Hematopoietic multipotent progenitor cell (in vitro differentiated cells): Measurements from ENCODE around the gene PARP15. TPM values are rescaled to one million over a fixed set of nuclear protein-coding genes. Genes with fewer than 3 reads are reported as not detected.

ENCODE experiments used
- DNase-seq, 3 donors: peaks; one replicate each; pipeline ENCODE4 v3.0.0-alpha.2; 2011 to 2015; ENCODE audit warnings: low read depth in 2 of 3, low spot score in 2 of 3
- total RNA-seq: library from RNA; depleted of rRNA; stranded (reverse); fragments of >200 nt; gene quantifications from one replicate; pipeline ENCODE4 v1.2.3, GENCODE V29; 2012

PARP15 gene
- total RNA-seq, 1 donor: 7.0 TPM

DNA sequence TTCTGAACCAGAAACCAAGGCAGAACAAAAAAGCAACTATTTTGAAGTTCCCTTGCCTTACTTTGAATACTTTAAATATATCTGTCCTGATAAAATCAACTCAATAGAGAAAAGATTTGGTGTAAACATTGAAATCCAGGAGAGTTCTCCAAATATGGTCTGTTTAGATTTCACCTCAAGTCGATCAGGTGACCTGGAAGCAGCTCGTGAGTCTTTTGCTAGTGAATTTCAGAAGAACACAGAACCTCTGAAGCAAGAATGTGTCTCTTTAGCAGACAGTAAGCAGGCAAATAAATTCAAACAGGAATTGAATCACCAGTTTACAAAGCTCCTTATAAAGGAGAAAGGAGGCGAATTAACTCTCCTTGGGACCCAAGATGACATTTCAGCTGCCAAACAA is 8.7 kb upstream of the PARP15 start:
- no peak for DNase-seq

- DNase-seq: peak in 1 of 3 donors; percentile 25
These were observed 4.5 kb upstream of the PARP15 start for GRCh38 chr3:122572940-122573412.

DNA sequence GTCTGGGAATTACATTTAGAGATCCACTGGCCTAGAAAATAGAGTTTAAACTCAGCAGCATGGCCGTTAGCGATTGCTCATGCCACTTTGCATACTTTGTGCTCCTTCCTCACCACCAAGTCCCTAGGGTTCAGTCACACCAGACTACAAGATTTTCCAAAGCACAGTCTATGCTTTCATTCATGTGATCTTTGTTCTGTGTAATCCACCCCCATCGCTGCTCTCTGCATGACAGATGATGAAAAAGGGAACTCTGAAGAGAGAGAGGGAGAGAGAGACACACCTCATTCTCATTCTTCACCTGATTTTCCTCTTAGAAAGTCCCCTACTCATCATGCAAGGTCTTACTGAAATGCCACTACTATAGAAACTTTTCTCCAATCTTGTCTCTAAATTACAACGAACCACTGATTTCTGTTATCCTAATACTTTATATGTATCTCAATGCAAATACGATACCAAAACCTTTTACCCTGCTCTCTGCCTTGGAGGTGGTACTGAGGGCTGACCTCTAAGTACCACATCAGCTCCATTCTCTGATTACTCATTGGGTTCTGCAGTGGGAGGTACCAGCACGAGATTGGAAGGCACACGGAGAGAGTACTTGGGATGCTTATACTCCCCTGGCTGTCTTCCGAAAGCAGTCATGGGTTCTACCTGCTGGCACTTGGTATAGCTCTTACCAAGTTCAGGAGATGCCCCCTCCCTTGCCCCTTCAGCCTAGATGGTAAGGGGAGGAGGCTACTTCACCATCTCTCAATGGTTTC is 1.1 kb upstream of the PARP15 start:
- DNase-seq: peak in 1 of 3 donors; percentile 40

DNA sequence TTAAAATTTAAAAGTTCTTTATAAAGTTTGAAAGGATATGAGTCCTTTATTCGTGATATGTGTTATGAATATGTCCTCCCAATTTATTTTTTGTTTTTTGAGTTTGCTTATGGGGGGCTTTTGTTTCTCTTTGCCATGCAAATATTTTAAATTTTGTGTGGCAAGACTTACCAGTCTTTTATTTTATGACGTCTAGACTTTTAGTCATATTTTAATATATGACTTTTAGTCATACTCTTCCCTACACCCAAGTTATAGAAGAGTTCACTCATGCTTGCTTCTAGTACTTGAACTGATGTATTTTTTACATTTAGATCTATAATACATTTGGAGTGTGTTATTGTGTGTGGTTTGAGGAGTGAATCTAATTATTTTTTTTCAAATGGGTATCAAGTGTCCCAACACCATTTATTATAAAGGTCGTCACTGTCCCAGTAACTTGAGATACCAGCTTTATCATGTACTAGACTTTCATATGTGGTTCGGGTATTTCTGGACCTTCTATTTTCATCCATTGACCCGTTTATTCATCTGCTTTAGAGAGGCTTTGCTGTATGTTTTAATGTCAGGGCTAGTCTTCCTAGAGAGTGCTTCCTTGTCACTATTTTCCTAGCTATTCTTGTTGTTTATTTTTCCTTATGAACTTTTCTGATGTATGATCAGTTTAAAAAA is 755 bp downstream of the PARP15 start:
- no peak for DNase-seq

- DNase-seq: no peak
These were observed 3.0 kb downstream of the PARP15 start for GRCh38 chr3:122580470-122580869.

GRCh38 chr3:122581622-122582021 is 4.2 kb downstream of the PARP15 start:
- no peak for DNase-seq

DNA sequence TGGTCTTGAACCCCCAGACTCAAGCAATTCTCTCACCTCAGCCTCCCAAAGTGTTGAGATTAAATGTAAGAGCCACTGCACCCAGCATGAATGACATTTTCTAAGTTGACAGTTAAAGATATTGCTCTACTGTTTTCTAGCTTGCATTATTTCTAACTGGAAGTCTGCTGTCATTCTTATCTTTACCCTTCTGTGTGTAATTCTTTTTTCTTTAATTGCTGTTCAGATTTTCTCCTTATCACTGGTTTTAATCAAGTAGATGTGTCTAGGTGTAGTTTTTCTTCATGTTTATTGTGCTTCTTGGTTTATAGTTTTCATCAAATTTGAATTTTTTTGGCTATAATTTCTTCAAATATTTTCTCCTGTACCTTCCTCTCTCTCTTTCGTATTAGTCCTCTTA is 4.9 kb downstream of the PARP15 start:
- DNase-seq: peak in 1 of 3 donors; percentile 16

DNA sequence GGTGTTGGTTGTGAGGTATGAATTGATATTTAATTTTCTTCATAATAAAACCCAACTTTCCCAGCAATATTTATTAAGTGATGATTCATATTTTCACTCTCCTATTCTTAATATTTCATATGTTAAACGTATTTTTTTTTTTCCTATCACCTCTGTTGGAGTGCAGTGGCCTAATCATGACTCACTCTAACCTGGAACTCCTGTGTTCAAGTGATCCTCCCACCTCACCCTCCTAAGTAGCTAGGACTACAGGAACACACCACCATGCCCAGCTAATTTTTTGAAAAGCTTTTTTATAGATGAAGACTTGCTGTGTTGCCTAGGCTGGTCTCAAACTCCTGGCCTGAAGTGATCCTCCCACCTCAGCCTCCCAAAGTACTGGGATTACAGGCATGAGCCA is 8.6 kb downstream of the PARP15 start:
- no peak for DNase-seq

- DNase-seq: no peak
These were observed 9.5 kb downstream of the PARP15 start for GRCh38 chr3:122586773-122587485.

GRCh38 chr3:122587572-122587971 is 10.1 kb downstream of the PARP15 start:
- DNase-seq: no peak

- no peak for DNase-seq
These were observed 11.8 kb downstream of the PARP15 start for GRCh38 chr3:122589297-122589696.

DNA sequence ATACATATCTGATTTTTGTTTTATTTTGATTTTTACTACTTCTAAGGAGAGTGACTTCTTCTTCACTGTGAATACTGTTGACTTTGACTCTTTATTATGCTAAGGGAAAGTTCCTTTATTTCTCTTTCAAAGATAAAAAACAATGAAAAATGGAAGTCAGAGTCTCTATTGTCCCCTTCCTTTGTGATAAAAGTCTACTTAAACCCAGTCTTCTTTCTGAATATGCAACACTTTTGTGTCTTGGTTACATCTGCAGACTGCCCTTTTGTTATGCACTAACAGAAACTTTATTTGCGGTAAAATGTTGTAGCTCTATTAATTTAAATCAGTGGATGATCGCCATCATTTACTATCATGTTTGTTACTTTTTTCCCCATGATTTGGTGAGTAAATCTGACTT is 13.2 kb downstream of the PARP15 start:
- DNase-seq: no peak

- no peak for DNase-seq
These were observed 16.6 kb downstream of the PARP15 start for GRCh38 chr3:122594025-122594424.

DNA sequence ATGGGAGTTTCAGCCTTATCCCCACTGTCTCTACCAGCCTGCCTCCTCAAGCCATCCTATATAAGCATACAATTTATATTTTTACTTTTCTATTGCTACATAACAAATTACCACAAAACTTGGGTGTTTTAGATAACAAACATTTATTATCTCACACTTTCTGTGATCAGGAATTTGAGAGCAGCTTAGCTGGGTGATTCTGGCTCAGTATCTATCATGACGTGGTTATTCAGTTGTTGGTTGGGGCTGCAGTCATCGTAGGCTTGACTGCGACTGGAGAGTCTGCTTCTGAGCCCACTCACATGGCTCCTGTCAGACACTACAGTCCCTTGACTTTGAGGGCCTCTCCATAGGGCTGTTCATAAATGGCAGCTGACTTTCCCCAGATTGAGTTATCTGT is 20.7 kb downstream of the PARP15 start:
- no peak for DNase-seq

GRCh38 chr3:122598556-122598955 is 21.1 kb downstream of the PARP15 start:
- no peak for DNase-seq

DNA sequence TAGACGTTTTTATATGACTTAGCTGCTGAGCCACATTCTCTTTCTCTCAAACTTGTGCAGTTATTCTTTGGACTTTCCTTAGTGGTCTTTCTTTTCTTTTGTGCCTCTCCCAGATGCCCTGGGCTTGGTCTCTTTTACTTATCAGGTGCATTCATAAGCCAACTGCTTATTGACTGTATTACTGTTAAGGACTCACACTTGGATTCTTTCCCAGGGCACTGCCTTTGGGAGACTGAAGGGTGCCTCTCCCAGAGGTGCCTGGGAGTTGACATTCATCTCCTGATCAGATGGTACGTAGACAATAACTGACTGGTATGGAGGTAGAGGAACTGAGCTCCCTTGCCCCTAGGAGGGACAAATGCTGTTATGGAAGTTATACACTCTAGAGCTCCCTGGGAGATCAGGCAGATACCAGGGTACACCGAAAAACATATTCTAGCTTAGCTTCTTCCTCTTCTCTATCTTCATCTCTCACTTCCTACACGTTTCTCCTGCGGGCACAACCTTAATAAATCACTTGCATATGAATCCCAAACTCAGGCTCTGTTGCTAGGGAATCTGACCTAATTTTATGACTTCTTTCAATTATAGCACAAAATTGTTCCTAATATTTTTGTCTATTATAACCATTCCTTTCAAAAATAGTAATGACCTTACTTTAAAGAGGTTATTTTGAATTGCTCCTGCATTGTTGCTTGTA is 24.7 kb downstream of the PARP15 start:
- DNase-seq: no peak

DNA sequence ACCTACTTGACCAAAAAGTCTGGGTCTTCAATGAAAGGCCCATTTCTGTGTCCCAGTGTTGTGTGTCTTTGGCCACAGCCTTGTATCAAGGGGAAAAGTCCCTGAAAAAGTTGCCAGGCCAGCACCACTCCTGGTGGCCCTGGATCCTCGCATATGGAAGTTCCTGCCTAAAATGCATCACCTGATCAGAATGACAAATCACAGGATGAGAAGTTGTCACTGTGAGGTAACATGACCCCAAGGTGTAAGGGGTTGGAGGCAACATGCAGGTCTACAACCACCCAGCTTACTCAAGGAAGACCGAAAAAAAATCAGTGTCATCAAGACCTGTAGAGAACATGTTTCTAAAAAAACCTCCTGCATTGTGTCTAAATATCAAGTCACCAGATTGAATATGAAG is 25.6 kb downstream of the PARP15 start:
- DNase-seq: no peak

GRCh38 chr3:122606330-122606729 is 28.9 kb downstream of the PARP15 start:
- DNase-seq: no peak

DNA sequence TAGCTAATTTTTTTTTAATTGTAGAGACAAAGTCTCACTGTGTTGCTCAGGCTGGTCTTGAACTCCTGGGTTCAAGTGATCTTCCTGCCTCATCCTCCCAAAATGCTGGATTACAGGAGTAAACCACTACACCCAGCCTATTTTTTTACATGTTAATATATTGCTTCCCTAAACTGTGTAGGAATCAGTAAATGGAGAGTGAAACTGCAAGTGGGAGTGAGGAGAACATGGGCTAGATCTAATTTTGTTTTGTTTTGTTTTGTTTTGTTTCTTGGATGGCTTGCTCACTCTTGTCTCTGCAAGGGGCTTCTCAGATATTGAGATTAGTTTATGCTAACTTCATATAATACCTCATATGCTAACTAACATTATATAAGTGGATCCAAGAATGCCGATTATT is 31.5 kb downstream of the PARP15 start:
- DNase-seq: no peak

DNA sequence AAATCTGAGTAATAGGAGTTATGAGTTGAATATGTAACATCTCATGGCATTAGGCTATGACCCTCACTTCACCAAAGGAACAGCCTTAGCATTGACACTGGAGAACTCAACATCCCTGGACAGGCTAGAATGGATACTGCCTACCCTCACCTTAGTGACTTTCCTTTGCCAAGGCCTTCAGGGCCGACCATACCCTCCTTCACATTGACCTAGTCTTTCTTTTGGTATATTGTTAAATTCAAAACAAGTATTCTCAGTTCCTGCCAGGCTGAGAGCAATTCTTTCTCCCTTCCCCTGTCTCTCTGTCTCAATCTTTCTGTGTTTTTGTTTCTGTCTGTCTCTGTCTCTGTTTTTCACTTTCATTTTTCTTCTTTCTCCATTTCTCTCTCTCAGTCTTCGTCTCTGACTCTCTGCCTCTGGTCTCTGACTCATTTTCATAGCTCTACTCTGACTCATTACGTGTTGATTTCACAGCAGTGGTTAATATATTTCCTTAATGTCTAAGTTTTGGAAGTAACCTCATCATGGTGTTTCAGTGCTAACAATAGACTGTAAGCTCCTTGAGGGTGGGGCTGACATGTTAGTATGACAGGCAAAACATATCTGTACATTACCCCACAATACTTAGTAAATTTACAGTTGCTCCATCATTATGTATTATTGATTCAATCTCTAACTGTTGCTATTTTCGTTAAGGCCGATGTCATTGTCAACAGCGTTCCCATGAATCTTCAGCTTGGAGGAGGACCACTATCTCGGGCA is 32.5 kb downstream of the PARP15 start:
- no peak for DNase-seq
